ENCODE measurements around the gene CLEC1B. TPM values are rescaled to one million over a fixed set of nuclear protein-coding genes. Genes with fewer than 3 reads are reported as not detected.

Gene CLEC1B
- total and polyA plus RNA-seq, 10 of the 15 experiments (the other 5 are each of a cell fraction or from before 2014, with no cell fraction given), result not detected

DNA sequence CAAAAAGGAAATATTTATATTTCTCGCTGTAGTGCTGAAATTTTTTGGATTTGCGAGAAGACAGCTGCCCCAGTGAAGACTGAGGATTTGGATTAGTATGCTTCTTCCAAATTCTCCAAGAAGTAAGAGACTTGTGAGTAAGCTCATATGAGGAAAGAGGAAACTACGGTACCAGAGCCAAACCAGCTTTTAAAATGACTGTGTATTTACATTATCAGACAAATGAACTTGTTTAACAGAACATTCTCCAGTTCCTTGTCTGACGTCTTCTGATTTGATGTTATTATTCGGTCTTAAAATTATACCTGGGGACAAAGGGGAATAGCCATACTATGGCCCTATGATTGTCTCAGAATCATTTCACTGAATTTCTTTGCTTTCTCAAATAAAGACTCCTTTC lies 19.5 kb upstream of the CLEC1B start:
- H3K9me3 ChIP-seq (replicated peaks; ENCODE audit: control insufficient read depth, insufficient read depth, low read length), result no peaks in the 10 kb centered on the region
- DNase-seq (ENCODE audit: low read depth, low spot score) (no peak), FAIRE-seq (no peak), ATAC-seq (no peak)
- H2AFZ ChIP-seq (ENCODE audit: control insufficient read depth, low read depth, low read length), result no peak overlapping the region
- H3K4me2 ChIP-seq (ENCODE audit: control insufficient read depth, insufficient read depth), result no peak overlapping the region
- RAD21 ChIA-PET (ENCODE audit: unreplicated experiment), result interaction anchor here (1.1 kb wide), 1 partner anchor 78 kb away, joined by 3 read pairs; no protein-coding TSS in a partner anchor
- H3K9ac ChIP-seq (ENCODE audit: control insufficient read depth, insufficient read depth, low read length), result no peak overlapping the region
- H3K4me1 ChIP-seq (ENCODE audit: control insufficient read depth, insufficient read depth, low read length), result no peaks in the 10 kb centered on the region
- in situ Hi-C loops (cut with MboI), result no loop called here
- intact Hi-C loops (cut with micrococcal nuclease; ENCODE audit: unreplicated experiment), result loop anchor here (10.0 kb wide), 2 partner anchors 204 to 274 kb away; no protein-coding TSS in a partner anchor
- H3K4me3 ChIP-seq, result no peak overlapping the region
- no peaks in the 10 kb centered on the region for H3K79me2 ChIP-seq (ENCODE audit: control insufficient read depth, insufficient read depth, low read length)
- SMC1A ChIA-PET (ENCODE audit: uncharacterized antibody, unreplicated experiment), result interaction anchor here (0.8 to 1.5 kb wide), 3 partner anchors 8 to 307 kb away, joined by 3 read pairs; partner anchors contain the start of gene CLEC12B
- CTCF ChIA-PET, result interaction anchor here (2.5 kb wide), 1 partner anchor 9 kb away, joined by 8 read pairs; no protein-coding TSS in a partner anchor
- no peak for TF ChIP-seq NFIC (IDR thresholded peaks at IDR 0.05; ENCODE audit: low read depth, low read length)
- no TSS peak for BruUV-seq (replicated peaks)
- peaks cover 0 to 2% of the 10 kb centered on the region in 2 experiments; a peak in 1 of 4 replicates for H3K27me3 ChIP-seq (replicated peaks in 1 of 2; ENCODE audit: control insufficient read depth in 2 of 2, insufficient read depth in 2 of 2, low read length in 1 of 2)
- no peaks in the 10 kb centered on the region for H4K20me1 ChIP-seq (ENCODE audit: control insufficient read depth, insufficient read depth)
- POLR2A ChIA-PET, result no interaction called here
- no peaks in the 10 kb centered on the region for H3K36me3 ChIP-seq (ENCODE audit: control insufficient read depth in 2 of 2, insufficient read depth in 2 of 2, low read length in 1 of 2)
- WGBS (ENCODE audit: insufficient coverage, insufficient replicate concordance, low lambda C conversion rate, missing lambda C conversion rate), result 57% methylated on average over 5 of the region's 5 CpGs
- no peak overlapping the region for H3K27ac ChIP-seq (ENCODE audit: control insufficient read depth, insufficient read depth)

DNA sequence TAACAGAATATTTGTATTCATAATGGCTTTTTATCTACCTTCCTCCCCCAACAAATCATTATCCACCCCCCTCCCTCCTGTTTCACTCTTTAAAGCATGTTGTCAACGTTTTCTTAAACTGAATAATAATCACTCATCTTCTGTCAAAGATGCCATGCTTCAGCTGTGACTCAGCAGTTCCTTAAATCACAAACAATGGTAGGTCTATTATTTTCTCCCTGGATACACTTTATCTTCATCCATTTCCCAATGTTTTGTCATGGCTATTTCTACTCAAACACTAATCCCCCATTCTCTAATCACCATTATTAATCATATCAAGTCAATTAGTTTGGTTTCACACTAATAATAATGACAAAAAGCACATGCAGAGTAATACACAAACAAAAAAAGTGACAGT lies 18.0 kb upstream of the CLEC1B start:
- TF ChIP-seq EGR1 (IDR thresholded peaks at IDR 0.05; ENCODE audit: borderline replicate concordance in 1 of 2, low read depth in 2 of 2, low read length in 2 of 2) (no peak), JUND (IDR thresholded peaks at IDR 0.05; ENCODE audit: low read depth, low read length) (no peak)
- in situ Hi-C loops (cut with MboI) (no loop called here), intact Hi-C loops (cut with micrococcal nuclease; ENCODE audit: unreplicated experiment) (loop anchor here (10.0 kb wide), 2 partner anchors 202 to 272 kb away; no protein-coding TSS in a partner anchor)
- Histone ChIP-seq H3K9ac (ENCODE audit: control insufficient read depth, insufficient read depth, low read length) (no peak overlapping the region), H4K20me1 (ENCODE audit: control insufficient read depth, insufficient read depth) (no peaks in the 10 kb centered on the region), H3K4me2 (ENCODE audit: control insufficient read depth, insufficient read depth) (no peak overlapping the region), H3K27me3 (replicated peaks in 1 of 2; ENCODE audit: control insufficient read depth in 2 of 2, insufficient read depth in 2 of 2, low read length in 1 of 2) (peaks cover 0 to 4% of the 10 kb centered on the region in 2 experiments; a peak in 1 of 4 replicates), H2AFZ (ENCODE audit: control insufficient read depth, low read depth, low read length) (no peak overlapping the region), H3K4me1 (ENCODE audit: control insufficient read depth, insufficient read depth, low read length) (no peaks in the 10 kb centered on the region), H3K4me3 (no peak overlapping the region), H3K27ac (ENCODE audit: control insufficient read depth, insufficient read depth) (no peak overlapping the region), H3K79me2 (ENCODE audit: control insufficient read depth, insufficient read depth, low read length) (no peaks in the 10 kb centered on the region), H3K9me3 (replicated peaks; ENCODE audit: control insufficient read depth, insufficient read depth, low read length) (no peaks in the 10 kb centered on the region), H3K36me3 (ENCODE audit: control insufficient read depth in 2 of 2, insufficient read depth in 2 of 2, low read length in 1 of 2) (no peaks in the 10 kb centered on the region)
- POLR2A ChIA-PET, result no interaction called here
- CTCF ChIA-PET, result interaction anchor here (0.6 kb wide), 1 partner anchor 676 kb away, joined by 3 read pairs; no protein-coding TSS in a partner anchor
- 0% methylated on average over 1 of the region's 1 CpG for WGBS (ENCODE audit: insufficient coverage, insufficient replicate concordance, low lambda C conversion rate, missing lambda C conversion rate)
- no TSS peak for BruUV-seq (replicated peaks)
- SMC1A ChIA-PET (ENCODE audit: uncharacterized antibody, unreplicated experiment), result no interaction called here
- no peak for ATAC-seq
- FAIRE-seq, result no peak
- RAD21 ChIA-PET (ENCODE audit: unreplicated experiment), result no interaction called here
- DNase-seq (ENCODE audit: low read depth, low spot score), result no peak
